HG03571 (cell line): ENCODE data around the gene CTSZ.
"Not testable (repeated sequence)": the region's sequence is repeated elsewhere in the genome, so short reads cannot be mapped to it uniquely, and the experiment has no call there.

ENCODE experiments used
- ATAC-seq: cut with Tn5 transposase; IDR thresholded peaks from one replicate; pipeline ENCODE4 v1.9.1; 2021; ENCODE audit not compliant: unreplicated experiment

CTSZ gene

DNA sequence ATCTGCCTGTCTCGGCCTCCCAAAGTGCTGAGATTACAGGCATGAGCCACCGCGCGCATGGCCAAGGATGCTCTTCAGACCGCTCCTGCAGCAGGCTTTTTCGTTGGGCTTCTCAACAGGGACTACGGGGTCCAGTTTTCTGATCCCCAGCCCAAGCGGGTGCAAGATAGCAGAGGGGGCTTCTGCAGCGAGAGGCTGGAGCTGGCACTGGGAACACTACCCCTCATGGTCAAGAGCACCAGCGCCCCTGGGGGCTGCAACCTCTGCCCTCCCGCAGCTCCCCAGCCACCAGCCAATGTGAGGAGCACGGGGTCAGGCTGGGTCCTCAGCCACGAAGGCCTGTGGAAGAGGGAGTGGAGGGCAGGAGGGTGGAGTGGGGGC, 6.0 kb downstream of the CTSZ start:
- ATAC-seq: no peak

DNA sequence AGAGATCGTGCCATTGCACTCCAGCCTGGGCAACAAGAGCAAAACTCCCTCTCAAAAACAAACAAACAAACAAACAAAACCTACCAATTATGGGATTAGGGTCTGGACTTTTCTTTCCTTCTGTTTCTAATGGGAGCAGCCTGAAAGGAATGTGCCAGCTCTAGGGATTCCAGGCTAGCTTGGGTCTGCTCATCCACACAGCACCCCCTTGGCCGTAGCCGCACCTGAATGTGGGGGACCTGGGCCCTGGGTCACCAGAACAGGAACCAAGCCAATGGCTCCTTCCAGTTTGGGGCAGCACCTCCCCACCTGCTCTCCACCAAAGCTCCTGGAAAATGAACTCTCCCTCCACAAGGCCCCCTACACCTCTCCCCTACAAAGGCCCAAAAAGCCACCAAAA, 6.7 kb downstream of the CTSZ start:
- ATAC-seq: no peak

DNA sequence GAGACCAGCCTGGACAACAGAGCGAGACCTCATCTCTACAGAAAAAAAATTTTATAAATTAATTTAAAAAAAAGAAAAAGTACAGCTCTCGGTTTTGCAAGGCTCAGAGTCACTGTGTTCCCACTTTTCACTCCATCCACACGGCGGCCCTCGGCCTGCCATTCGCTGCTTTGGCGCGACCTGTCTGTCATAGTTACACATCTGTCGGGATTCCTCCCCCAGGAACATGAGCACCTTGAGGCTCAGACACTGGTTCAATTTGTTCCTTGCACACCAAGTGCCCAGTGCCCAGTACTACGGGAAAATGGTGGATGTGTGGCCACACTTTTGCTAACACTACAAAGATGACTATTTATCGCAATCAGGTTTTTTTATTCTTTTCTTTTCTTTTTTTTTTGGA, 8.4 kb downstream of the CTSZ start:
- no peak for ATAC-seq

DNA sequence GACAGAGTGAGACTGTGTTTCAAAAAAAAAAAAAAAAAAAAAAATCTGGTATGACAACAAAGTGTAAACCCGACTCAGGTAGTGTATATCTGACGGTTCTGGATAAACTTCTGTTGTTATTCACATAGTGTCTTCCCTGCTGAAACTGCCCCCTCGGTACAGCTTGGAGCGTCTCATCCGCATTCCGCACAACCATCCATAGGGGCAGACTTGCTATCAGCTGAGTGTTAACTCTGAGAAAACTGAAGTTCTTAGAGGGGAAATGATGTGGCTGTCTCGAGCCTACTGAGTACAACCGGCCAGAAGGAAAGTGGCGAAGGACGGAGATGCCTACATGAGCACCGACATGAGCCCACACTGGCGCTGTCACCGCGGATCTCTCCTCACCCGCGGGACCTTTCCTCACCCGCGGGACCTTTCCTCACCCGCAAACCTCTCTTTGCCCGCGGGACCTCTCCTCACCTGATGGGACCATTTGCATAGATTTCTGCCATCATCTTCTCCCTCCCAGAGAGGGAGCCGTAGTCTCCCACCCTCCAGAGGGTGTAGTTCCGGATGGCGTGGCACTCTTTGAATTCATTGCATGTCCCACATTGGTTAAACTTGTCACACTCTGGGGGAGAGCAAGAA, 9.8 kb downstream of the CTSZ start:
- ATAC-seq: no peak

DNA sequence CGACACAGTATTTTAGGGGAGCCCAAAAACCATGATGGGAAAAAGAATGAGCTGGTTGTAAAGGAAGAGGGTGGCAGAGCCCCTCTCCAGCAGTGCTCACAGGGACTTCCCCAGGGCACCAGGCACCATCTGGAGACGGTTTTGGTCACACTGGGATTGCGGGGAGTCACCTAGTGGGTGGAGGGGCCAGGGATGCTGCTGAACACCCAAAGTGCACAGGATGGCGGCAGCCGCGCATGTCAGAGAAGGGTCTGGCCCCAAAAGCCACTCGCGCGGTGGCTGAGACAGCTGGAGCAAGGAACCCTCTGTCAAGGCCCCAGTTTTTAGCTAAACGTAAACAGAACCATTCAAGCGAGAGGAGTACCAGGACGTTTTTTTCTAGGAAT, 10.8 kb downstream of the CTSZ start:
- ATAC-seq: no peak

DNA sequence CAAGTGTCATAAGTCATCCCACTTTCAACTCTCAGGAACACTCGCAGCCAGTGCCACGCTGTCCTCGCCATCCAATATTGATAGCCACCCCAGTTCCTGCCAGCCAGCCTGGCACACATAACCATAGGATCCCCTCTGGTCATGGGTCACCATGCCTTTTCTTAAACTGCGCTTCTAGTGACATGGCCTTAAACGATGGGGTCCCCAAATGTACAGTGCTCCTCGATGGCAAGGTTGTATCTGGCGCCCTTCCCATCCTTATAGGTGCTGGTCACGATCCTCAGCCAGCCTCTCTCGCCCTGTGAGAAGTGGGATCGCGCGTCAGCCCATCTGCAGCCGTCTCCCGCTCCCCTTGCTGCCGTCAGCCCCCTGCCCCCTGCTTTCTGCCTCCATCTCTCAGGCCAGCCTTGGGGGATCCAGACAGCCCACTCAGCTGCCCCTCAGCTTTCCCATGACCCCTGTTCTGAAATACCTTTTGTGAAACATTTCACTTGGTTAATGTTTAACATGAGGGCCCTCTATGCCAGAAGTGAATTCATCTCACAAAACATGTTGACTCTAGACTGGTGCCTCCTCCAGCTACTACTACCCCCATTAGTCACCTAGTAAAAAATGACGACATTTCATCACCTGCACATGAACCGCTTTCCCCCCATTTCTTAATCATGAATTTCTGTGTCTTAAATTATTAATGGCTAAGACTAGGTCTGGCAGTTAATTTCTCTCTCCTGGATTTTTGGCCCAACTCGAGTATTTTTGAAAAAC, 11.4 kb downstream of the CTSZ start:
- ATAC-seq: no peak

DNA sequence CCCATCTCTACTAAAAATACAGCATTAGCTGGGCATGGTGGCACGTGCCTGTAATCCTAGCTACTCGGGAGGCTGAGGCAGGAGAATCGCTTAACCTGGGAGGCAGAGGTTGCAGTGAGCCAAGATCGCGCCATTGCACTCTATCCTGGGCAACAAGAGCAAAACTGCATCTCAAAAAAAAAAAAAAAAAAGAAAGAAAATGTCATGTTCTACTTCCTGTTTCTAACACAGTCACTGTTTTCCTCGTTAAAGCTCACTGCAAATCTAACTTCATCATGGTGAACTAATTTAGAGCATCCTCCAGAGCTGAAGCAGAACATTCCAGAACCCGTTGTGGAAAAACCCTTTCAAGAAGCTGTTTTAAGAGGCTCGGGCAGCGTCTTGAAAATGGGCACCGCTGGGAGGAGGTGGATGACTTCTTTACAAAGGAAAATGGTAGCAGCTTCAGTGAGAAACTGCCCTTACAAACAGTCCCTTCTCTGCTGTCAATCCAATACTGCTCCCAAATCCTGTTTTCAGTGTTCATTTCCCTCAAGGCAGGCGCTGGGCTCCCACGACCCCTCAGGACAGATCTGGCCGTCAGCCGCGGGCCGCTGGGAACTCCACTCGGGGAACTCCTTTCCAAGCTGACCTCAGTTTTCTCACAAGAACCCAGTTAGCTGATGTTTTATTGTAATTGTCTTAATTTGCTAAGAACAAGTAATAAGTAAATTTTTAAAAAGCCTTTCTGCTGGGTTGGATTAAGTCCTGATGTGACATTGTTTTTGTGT, 12.5 kb downstream of the CTSZ start:
- no peak for ATAC-seq

DNA sequence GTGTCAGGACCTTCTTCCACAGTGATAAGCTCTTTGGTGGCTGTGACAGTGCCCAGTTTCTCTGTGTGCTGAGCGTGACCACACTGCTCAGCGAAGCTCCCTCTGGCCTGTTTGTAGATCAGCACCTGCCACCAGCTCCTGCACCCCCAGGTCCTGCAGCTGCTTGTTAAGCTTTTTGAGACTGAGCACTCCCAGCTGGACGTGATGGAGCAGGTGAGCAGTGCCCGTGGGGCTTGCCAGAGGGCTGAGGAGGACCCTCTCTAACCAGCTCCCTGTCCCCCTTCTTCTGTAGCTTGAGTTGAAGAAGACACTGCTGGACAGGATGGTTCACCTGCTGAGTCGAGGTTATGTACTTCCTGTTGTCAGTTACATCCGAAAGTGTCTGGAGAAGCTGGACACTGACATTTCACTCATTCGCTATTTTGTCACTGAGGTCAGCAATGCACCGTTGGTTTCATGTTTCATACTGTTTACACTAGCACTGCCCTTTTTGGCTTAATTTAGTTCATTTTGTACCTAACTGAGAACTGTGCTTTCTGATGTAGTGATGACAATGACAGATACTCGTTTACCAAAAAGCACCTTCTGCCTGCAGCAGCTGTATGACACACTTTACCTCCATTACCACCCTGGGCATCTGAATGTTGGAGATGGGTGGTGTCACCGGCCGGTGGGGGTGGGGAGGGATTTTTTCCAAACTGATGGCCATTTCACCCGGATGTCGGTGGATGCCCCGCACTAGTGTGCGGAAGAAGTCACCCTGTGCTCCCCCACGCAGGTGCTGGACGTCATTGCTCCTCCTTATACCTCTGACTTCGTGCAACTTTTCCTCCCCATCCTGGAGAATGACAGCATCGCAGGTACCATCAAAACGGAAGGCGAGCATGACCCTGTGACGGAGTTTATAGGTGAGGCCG, 13.5 kb downstream of the CTSZ start:
- no peak for ATAC-seq

DNA sequence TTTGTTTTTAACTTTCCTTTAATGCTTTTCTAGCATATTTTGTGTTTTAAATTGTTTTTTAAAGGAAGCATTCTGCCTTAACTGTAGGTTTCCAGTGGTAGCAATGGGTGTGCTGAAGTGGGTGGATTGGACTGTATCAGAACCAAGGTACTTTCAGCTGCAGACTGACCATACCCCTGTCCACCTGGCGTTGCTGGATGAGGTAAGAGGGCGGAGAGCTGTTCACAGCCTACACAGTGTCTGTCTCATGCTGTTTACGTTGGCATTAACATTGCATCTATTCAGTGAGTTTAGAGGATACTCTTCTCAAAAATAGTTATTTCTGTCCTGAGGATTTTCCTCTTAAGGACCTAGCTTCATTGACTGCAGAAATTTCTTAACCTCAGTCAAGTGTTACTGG, 14.1 kb downstream of the CTSZ start:
- no peak for ATAC-seq

DNA sequence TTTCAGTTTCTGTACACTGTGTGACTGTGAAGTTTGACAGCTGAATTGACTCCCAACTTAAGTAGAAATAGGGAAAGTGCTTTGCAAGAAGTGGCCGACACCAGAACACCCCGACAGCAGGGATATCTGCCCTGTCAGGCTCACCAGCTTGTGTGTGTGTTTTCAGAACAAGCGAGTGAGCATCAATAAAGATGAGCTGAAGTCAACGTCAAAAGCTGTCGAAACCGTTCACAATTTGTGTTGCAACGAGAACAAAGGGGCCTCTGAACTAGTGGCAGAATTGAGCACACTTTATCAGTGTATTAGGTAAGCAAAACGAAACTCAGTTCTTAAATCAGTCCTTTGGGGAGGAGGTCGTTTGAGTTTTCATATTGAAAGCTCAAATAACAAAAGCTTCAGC, 15.3 kb downstream of the CTSZ start:
- ATAC-seq: no peak

DNA sequence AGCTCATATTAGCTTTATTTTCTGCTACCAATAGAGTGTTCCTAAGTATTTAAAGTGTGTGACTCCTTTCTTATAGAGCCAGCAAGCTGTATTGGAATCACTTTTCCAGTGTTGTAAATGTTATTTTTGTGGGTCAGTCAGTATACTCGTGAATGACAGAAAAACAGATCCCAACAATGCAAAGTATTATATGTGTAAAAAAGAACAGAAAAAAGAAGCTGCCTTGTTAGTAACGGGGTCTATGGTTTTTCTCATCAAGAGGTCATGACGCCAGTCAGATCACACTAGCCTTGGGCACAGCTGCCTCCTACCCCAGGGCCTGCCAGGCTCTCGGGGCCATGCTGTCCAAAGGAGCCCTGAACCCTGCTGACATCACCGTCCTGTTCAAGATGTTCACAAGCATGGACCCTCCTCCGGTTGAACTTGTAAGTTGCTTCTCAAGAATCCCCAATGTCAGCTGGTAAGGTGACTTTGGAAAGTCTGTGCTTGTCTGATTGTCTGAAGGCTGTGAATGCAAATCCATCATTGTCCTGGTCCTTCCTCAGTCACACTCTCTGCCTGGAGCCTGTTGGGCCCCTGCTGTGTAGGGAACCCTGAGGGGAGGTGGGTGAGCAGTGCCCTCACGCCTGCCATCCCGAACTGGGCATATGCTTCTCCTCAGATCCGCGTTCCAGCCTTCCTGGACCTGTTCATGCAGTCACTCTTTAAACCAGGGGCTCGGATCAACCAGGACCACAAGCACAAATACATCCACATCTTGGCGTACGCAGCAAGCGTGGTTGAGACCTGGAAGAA, 16.2 kb downstream of the CTSZ start:
- no peak for ATAC-seq

DNA sequence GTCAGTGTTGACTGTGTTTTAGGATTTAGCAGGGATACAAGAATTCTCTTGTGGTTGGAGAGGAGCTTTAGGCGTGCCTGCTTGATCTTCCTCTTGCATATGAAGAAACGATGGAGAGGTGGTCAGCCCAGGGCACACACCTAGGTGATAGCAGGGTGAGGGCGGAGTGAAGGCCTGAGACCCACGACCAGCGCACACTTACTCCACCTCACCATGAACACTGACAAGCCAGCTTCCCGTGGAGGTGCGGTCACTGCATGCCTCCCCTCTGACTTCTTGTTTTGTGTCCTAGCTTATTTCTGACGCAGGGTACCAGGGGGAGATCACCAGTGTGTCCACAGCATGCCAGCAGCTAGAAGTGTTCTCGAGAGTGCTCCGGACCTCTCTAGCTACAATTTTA, 17.9 kb downstream of the CTSZ start:
- ATAC-seq: no peak

DNA sequence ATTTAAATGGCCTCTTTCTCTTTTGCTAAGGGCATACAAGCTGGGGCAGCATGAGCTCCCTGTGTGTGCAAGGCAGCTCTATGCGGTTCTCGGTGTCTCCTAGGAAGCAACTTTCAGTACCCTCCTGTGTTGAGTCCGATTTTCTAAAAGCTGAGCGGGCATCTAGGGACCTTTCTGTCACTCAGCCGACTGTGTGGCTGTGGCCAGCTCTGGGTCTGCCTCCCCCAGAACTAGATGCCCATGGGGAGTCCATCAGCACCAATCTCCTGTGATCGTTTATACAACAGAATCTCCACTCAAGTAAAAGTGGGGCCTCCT, 18.5 kb downstream of the CTSZ start:
- no peak for ATAC-seq

DNA sequence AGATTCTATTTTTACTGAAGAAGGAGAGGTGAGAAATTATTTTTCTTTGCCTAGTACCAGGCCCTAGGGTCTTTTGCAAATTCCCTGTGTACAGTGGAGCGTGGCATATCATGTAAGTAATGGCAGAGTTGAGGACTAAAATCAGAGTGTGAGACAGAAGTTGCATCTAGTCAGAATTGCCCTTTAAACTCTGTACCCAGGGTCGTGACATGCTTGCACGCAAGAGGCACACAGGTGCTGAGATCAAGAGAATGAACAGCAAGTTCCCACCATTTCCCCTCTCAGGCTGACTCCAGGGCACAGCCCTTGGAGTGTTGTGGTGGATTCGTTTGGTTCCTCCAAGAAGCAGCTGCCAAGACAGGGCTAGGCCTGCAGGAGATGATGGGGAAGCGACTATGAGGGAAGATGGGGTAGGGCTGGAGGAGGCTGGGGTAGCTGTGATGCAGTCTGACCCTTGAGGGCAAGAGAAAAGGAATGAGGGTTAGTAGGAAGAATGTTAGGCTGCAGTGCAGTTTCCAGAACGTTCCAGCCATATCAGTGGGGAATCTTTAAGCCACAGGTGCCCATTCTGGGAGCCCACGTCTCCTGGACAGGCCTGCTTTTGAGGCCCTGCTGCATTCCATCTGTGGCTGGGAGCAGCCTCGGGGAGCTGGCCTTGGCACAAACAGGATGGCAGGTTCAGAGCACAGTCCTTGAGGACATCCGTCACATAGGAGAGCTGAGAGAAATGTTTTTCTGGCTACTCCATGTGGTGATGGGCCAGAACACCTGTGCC, 19.1 kb downstream of the CTSZ start:
- no peak for ATAC-seq

DNA sequence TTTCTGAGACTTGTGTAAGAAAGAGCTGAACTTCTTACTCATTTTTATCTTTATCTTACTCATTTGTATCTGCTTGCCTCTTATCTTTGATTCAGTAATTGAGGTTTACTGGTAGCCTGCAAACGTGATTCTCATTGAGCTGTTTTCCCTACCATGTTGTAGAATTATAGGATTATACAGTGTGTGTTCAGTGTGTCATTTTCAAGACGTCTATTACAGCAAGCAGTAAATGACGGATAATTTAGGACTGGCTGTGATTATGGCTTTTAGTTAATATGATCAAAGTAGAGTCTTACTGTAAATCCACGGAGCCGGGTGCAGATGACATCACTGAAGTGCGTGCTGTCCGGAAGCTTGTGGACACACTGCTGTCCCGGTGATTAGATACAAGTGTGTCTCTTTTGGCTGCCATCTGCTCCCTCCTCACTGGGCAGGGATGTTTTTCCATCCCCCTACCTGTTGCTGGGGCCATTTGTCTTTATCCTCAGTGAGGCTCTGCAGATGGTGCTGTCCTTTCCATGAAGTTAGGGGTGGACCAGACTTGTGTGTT, 20.0 kb downstream of the CTSZ start:
- ATAC-seq: no peak

DNA sequence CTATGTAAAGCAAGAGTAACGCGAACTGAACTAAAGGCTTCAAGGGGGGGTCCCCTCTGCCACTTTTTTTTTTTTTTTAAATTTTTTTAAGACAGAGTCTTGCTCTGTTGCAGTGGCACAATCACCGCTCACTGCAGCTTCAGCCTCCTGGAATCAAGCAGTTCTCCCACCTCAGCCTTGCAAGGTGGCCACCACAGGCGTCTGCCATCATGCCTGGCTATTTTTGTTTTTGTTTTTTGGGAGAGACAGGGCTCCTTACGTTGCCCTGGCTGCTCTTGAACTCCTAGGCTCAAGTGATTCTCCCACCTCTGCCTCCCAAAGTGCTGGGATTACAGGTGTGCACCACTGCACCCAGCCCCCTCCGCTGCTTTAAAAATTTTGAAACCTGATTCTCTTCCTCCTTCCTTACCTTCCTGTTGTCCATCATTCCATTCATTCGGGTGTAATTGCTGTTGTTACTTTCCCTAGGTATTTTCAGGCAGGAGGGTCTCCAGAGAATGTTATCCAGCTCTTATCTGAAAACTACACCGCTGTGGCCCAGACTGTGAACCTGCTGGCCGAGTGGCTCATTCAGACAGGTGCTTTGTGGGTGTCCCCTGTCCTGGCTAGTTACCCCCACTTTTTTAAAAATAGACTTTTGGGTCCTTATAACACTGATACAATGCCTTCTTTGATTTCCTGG, 20.6 kb downstream of the CTSZ start:
- no peak for ATAC-seq

DNA sequence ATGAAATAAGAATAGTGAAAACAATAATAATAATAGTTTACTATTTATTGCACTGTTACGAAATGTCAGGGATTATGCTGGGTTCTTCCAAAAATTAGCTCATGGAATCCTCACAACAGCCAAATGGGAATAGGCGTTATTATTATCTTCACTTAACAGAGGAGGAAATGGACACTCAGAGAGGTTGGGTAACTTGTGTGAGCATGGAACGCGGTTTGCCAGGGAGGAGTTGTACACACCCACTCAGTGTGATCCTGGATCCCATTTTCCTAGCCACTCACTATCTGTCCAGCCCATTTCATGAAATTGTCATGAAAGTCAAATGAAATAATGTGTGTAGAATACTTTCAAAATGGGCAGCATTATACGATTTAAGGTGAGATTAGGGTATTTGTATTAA, 21.4 kb downstream of the CTSZ start:
- no peak for ATAC-seq

DNA sequence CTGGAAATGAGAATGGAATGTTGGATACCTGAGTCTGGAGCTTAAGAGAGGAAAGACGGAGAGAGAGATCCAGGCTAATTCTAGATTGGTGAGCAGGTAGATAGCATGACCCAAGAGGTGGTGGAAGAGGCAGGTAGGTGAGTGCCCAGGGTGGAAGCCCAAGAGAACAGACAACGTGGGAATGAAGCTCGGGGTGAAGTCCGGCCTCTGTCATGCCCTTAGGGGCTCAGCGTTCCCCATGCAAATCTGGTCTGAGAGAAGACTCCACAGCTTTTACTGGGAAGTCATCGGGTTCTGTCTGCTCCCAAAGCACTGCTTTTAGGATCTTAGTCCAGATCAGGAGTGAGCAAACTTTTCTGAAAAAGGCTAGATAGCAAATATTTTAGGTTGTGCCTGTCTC, 22.4 kb downstream of the CTSZ start:
- ATAC-seq: no peak

DNA sequence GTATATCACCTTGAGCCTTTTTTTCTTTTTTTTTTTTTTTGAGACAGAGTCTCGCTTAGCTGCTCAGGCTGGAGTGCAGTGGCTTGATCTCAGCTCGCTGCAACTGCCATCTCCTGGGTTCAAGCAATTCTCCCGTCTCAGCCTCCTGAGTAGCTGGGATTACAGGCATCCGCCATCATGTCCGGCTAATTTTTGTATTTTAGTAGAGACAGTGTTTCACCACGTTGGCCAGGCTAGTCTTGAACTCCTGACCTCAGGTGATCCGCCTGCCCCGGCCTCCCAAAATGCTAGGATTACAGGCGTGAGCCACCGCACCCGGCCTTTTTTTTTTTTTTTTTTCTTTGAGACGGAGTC, 24.0 kb downstream of the CTSZ start:
- ATAC-seq: not testable (repeated sequence)
